Transverse colon (tissue), 4 donors: Measurements from ENCODE around the gene ADAM10.

Experiments used
- POLR2A ChIP-seq: fragments of 450-650 bp; IDR thresholded peaks from one replicate; pipeline ENCODE4 v1.6.1; 2016; ENCODE audit warnings: antibody characterized with exemption, mild to moderate bottlenecking, moderate library complexity
- POLR2AphosphoS5 ChIP-seq, 3 donors: sonication (generic); formaldehyde crosslinking; IDR thresholded peaks; one replicate each; pipeline ENCODE4 v1.6.1; 2016; ENCODE audit warnings: antibody characterized with exemption in 3 of 3
- TF ChIP-seq, protein P1 (sequence below), 5 experiments: fragments of 200-600 bp in 3 of 5; fragments of 450-650 bp in 2 of 5; sonication (generic) in 3 of 5; IDR thresholded peaks; 1 replicate in 2 of 5; 2 replicates in 3 of 5; pipeline ENCODE4 v1.5.1; 2016 to 2017; ENCODE audit warnings: antibody characterized with exemption in 5 of 5, inconsistent platforms in 3 of 5, mild to moderate bottlenecking in 2 of 5, moderate library complexity in 1 of 5

DNA sequence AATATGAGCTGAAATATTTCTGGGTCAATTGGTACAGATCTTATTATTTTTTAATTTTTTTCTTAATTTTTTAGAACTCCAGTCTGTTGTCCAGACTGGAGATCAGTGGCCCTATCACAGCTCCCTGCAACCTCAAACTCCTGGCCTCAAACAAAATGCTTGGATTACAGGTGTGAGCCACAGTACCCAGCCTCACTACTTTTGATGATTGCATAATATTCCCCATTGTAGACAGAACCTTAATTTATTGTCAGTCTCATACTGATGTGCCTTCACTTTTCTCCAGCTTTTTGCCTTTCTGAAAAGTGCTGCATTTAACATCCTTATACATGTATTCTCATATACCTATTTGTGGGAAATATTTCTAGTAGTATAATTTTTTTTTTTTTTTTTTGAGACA lies 172.8 kb downstream of the ADAM10 start:
- TF ChIP-seq, protein P1, sequence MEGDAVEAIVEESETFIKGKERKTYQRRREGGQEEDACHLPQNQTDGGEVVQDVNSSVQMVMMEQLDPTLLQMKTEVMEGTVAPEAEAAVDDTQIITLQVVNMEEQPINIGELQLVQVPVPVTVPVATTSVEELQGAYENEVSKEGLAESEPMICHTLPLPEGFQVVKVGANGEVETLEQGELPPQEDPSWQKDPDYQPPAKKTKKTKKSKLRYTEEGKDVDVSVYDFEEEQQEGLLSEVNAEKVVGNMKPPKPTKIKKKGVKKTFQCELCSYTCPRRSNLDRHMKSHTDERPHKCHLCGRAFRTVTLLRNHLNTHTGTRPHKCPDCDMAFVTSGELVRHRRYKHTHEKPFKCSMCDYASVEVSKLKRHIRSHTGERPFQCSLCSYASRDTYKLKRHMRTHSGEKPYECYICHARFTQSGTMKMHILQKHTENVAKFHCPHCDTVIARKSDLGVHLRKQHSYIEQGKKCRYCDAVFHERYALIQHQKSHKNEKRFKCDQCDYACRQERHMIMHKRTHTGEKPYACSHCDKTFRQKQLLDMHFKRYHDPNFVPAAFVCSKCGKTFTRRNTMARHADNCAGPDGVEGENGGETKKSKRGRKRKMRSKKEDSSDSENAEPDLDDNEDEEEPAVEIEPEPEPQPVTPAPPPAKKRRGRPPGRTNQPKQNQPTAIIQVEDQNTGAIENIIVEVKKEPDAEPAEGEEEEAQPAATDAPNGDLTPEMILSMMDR (IDR thresholded peaks at IDR 0.05) = no peak
- TF ChIP-seq POLR2AphosphoS5 (IDR thresholded peaks at IDR 0.05) = no peak
- TF ChIP-seq POLR2A = no peak
